GM23338 (cell line): ENCODE measurements around the gene ADGRE3. TPM values are rescaled to one million over a fixed set of nuclear protein-coding genes. Genes with fewer than 3 reads are reported as not detected.

Experiments
- ATAC-seq: fragments of 200-7000 bp; cut with Tn5 transposase; 3 replicates; pipeline ENCODE4 v1.9.1; 2020
- DNase-seq: peaks from one replicate; pipeline ENCODE4 v3.0.0-alpha.2; 2015; ENCODE audit warnings: low spot score
- H2AFZ ChIP-seq: fragments of 200-600 bp; sonication (generic); 2 replicates; pipeline ENCODE4 v1.8.0; 2016; ENCODE audit warnings: antibody characterized with exemption, mild to moderate bottlenecking, moderate library complexity
- H3F3A ChIP-seq: fragments of 200-600 bp; sonication (generic); replicated peaks from 2 replicates; pipeline ENCODE4 v1.8.0; 2017; ENCODE audit warnings: antibody characterized with exemption, mixed run types, low read depth
- H3K27ac ChIP-seq: fragments of 200-600 bp; sonication (generic); 2 replicates; pipeline ENCODE4 v1.6.1; 2016; ENCODE audit warnings: low read depth
- H3K27me3 ChIP-seq: fragments of 200-600 bp; sonication (generic); 2 replicates; pipeline ENCODE4 v1.8.0; 2016; ENCODE audit warnings: mild to moderate bottlenecking, mixed run types, moderate library complexity; ENCODE audit not compliant: insufficient read depth
- H3K36me3 ChIP-seq: fragments of 200-600 bp; sonication (generic); 2 replicates; pipeline ENCODE4 v1.8.0; 2016; ENCODE audit warnings: mild to moderate bottlenecking; ENCODE audit not compliant: insufficient read depth
- H3K4me1 ChIP-seq: fragments of 200-600 bp; sonication (generic); 2 replicates; pipeline ENCODE4 v1.8.0; 2016; ENCODE audit warnings: mild to moderate bottlenecking, moderate library complexity; ENCODE audit not compliant: insufficient read depth
- H3K4me2 ChIP-seq: fragments of 200-600 bp; sonication (generic); 2 replicates; pipeline ENCODE4 v1.7.1; 2017; ENCODE audit warnings: mixed run types
- H3K4me3 ChIP-seq: fragments of 200-600 bp; sonication (generic); 2 replicates; pipeline ENCODE4 v1.6.1; 2016; ENCODE audit warnings: mixed run types
- H3K79me2 ChIP-seq: fragments of 200-600 bp; sonication (generic); replicated peaks from 2 replicates; pipeline ENCODE4 v1.8.0; 2017; ENCODE audit warnings: mild to moderate bottlenecking; ENCODE audit not compliant: insufficient read depth
- H3K9me2 ChIP-seq: fragments of 200-600 bp; sonication (generic); 2 replicates; pipeline ENCODE4 v1.8.0; 2017; ENCODE audit not compliant: insufficient read depth
- H4K20me1 ChIP-seq: fragments of 200-600 bp; sonication (generic); replicated peaks from 2 replicates; pipeline ENCODE4 v1.8.0; 2017; ENCODE audit warnings: mild to moderate bottlenecking; ENCODE audit not compliant: insufficient read depth
- H3K27ac Mint-ChIP-seq: 2 replicates; pipeline ENCODE4 v1.8.0; 2020; ENCODE audit warnings: inconsistent platforms, mild to moderate bottlenecking, moderate library complexity, mixed read lengths
- H3K27me3 Mint-ChIP-seq: 3 replicates; pipeline ENCODE4 v1.8.0; 2022; ENCODE audit warnings: low read depth, mild to moderate bottlenecking, moderate library complexity, mixed read lengths, inconsistent platforms; ENCODE audit not compliant: insufficient read depth, poor library complexity
- H3K36me3 Mint-ChIP-seq: 3 replicates; pipeline ENCODE4 v1.8.0; 2021; ENCODE audit warnings: low read depth, mild to moderate bottlenecking, inconsistent platforms, moderate library complexity, mixed read lengths
- H3K4me1 Mint-ChIP-seq: 3 replicates; pipeline ENCODE4 v1.8.0; 2020; ENCODE audit warnings: mild to moderate bottlenecking, inconsistent platforms, mixed read lengths
- H3K4me3 Mint-ChIP-seq: 3 replicates; pipeline ENCODE4 v1.8.0; 2021; ENCODE audit warnings: moderate library complexity, mild to moderate bottlenecking, inconsistent platforms, mixed read lengths
- H3K9me3 Mint-ChIP-seq: 3 replicates; pipeline ENCODE4 v1.8.0; 2020; ENCODE audit warnings: moderate library complexity, mild to moderate bottlenecking, inconsistent platforms, mixed read lengths
- CREB1 ChIP-seq: fragments of 250-450 bp; sonication (Bioruptor Pico); IDR thresholded peaks from 2 replicates; pipeline ENCODE4 v1.5.0; 2020; ENCODE audit warnings: low read depth, mild to moderate bottlenecking, moderate library complexity
- CTCF ChIP-seq, 2 experiments: fragments of 200-600 bp in 1 of 2; sonication (generic) in 1 of 2; conservative IDR thresholded peaks; 2 replicates each; pipeline versions ENCODE4 v1.5.1 to v1.6.1; 2016 to 2017; ENCODE audit warnings: antibody characterized with exemption in 2 of 2, low read depth in 2 of 2, mild to moderate bottlenecking in 2 of 2, moderate library complexity in 1 of 2
- ETS1 ChIP-seq: IDR thresholded peaks from 2 replicates; pipeline ENCODE4 v1.6.1; 2016; ENCODE audit warnings: antibody characterized with exemption
- EZH2 ChIP-seq: fragments of 200-600 bp; sonication (generic); IDR thresholded peaks from one replicate; pipeline ENCODE4 v1.8.0; 2017; ENCODE audit warnings: antibody characterized with exemption, mild to moderate bottlenecking, low read depth; ENCODE audit not compliant: unreplicated experiment
- EZH2phosphoT487 ChIP-seq: fragments of 200-600 bp; sonication (generic); IDR thresholded peaks from one replicate; pipeline ENCODE4 v1.8.1; 2018; ENCODE audit warnings: antibody characterized with exemption; ENCODE audit not compliant: unreplicated experiment
- JUNB ChIP-seq: IDR thresholded peaks from one replicate; pipeline ENCODE4 v1.6.1; 2016; ENCODE audit warnings: antibody characterized with exemption; ENCODE audit not compliant: unreplicated experiment
- NANOG ChIP-seq: IDR thresholded peaks from 2 replicates; pipeline ENCODE4 v1.6.1; 2016; ENCODE audit warnings: antibody characterized with exemption, borderline replicate concordance
- POLR2AphosphoS5 ChIP-seq: IDR thresholded peaks from 2 replicates; pipeline ENCODE4 v1.6.1; 2016; ENCODE audit warnings: antibody characterized with exemption, low read depth
- REST ChIP-seq: IDR thresholded peaks from one replicate; pipeline ENCODE4 v1.6.1; 2018; ENCODE audit warnings: antibody characterized with exemption; ENCODE audit not compliant: unreplicated experiment
- STAT1 ChIP-seq: IDR thresholded peaks from one replicate; pipeline ENCODE4 v1.6.1; 2016; ENCODE audit warnings: antibody characterized with exemption; ENCODE audit not compliant: unreplicated experiment
- ZNF114 ChIP-seq: fragments of 250-450 bp; sonication (Bioruptor Pico); IDR thresholded peaks from 2 replicates; pipeline ENCODE4 v1.5.0; 2020; ENCODE audit warnings: mild to moderate bottlenecking, moderate library complexity
- ZNF331 ChIP-seq: fragments of 250-450 bp; sonication (Bioruptor Pico); IDR thresholded peaks from 2 replicates; pipeline ENCODE4 v1.5.0; 2020; ENCODE audit warnings: low read depth, mild to moderate bottlenecking, moderate library complexity
- ZNF462 ChIP-seq: fragments of 250-450 bp; sonication (Bioruptor Pico); IDR thresholded peaks from 2 replicates; pipeline ENCODE4 v1.5.0; 2020; ENCODE audit warnings: mild to moderate bottlenecking, moderate library complexity
- polyA plus RNA-seq: library from polyadenylated mRNA; unstranded; fragments of >200 nt; fragmentation: Nextera tagmentation; extraction: Ambion mirVana; gene quantifications from 2 replicates; pipeline ENCODE4 v1.2.1, GENCODE V29; 2016
- total RNA-seq: library from RNA; depleted of rRNA; stranded (reverse); fragments of >200 nt; shearing (Covaris generic); gene quantifications from 2 replicates; pipeline ENCODE4 v1.2.3, GENCODE V29; 2014

ADGRE3 gene
- total and polyA plus RNA-seq, 2 experiments from 2014 or later, result not detected

GRCh38 chr19:14700711-14701375 is 26.2 kb upstream of the ADGRE3 start:
- Histone ChIP-seq H3K36me3 (peaks cover 18% of the 10 kb centered on the region; the same call in 1 of the 2 replicates), H3K27ac (no peak overlapping the region), H3K4me1 (no peaks in the 10 kb centered on the region), H3K4me3 (no peak overlapping the region), H4K20me1 (no peaks in the 10 kb centered on the region), H3K79me2 (no peaks in the 10 kb centered on the region), H3K9me2 (no peaks in the 10 kb centered on the region), H3K27me3 (no peaks in the 10 kb centered on the region), H3K4me2 (no peak overlapping the region), H3F3A (no peaks in the 10 kb centered on the region), H2AFZ (no peak overlapping the region)
- Mint-ChIP-seq H3K27me3 (peaks cover 2% of the 10 kb centered on the region), H3K4me1 (no peaks in the 10 kb centered on the region), H3K4me3 (no peak overlapping the region), H3K36me3 (peaks cover 72% of the 10 kb centered on the region), H3K9me3 (peaks cover 19% of the 10 kb centered on the region), H3K27ac (no peak overlapping the region)
- DNase-seq (no peak), ATAC-seq (no peak)
- TF ChIP-seq CREB1 (CRISPR knock-in tag) (no peak), ETS1 (no peak), POLR2AphosphoS5 (no peak), JUNB (no peak), ZNF114 (no peak), ZNF331 (no peak), STAT1 (no peak), ZNF462 (CRISPR knock-in tag) (no peak), CTCF (conservative IDR thresholded peaks at IDR 0.05; ENCODE audit: low read depth in 2 of 2) (no peak), REST (no peak), EZH2phosphoT487 (no peak), NANOG (no peak), EZH2 (no peak)
